Measurements from ENCODE around the gene VWF. TPM values are rescaled to one million over a fixed set of nuclear protein-coding genes. Genes with fewer than 3 reads are reported as not detected.
A peak's percentile ranks its signal among the peaks of the same experiment; 100 is the strongest.

The VWF gene
- total RNA-seq, 2 donors from 2014 or later = 20.9 to 63.2 TPM

- H3K27ac ChIP-seq = peak overlapping the region; percentile 63
- H3K4me3 ChIP-seq = no peak overlapping the region
- no peaks in the 10 kb centered on the region for H3K27me3 ChIP-seq
- no peak for DNase-seq
- no peaks in the 10 kb centered on the region for H3K4me1 ChIP-seq
- TF ChIP-seq, protein P1, sequence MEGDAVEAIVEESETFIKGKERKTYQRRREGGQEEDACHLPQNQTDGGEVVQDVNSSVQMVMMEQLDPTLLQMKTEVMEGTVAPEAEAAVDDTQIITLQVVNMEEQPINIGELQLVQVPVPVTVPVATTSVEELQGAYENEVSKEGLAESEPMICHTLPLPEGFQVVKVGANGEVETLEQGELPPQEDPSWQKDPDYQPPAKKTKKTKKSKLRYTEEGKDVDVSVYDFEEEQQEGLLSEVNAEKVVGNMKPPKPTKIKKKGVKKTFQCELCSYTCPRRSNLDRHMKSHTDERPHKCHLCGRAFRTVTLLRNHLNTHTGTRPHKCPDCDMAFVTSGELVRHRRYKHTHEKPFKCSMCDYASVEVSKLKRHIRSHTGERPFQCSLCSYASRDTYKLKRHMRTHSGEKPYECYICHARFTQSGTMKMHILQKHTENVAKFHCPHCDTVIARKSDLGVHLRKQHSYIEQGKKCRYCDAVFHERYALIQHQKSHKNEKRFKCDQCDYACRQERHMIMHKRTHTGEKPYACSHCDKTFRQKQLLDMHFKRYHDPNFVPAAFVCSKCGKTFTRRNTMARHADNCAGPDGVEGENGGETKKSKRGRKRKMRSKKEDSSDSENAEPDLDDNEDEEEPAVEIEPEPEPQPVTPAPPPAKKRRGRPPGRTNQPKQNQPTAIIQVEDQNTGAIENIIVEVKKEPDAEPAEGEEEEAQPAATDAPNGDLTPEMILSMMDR (IDR thresholded peaks at IDR 0.05) = no peak
- peak overlapping the region; percentile 28 to 50 for H3K9ac ChIP-seq (ENCODE audit: low read depth in 2 of 2, low read length in 2 of 2)
- intact Hi-C loops (cut with DNase I) = no loop called here
- H3K9me3 ChIP-seq = no peaks in the 10 kb centered on the region
- H3K36me3 ChIP-seq = no peaks in the 10 kb centered on the region
These were observed 16.4 kb upstream of the VWF start for GRCh38 chr12:6140651-6141447.

- Histone ChIP-seq H3K36me3 (no peaks in the 10 kb centered on the region), H3K4me1 (no peaks in the 10 kb centered on the region), H3K27ac (no peak overlapping the region), H3K9me3 (no peaks in the 10 kb centered on the region), H3K9ac (ENCODE audit: low read depth in 2 of 2, low read length in 2 of 2) (no peak overlapping the region), H3K27me3 (no peaks in the 10 kb centered on the region), H3K4me3 (no peak overlapping the region)
- TF ChIP-seq, protein P1 (IDR thresholded peaks at IDR 0.05) = no peak
- intact Hi-C loops (cut with DNase I) = no loop called here
- no peak for DNase-seq
These were observed 10.6 kb upstream of the VWF start for GRCh38 chr12:6135071-6135470.

- H3K27ac ChIP-seq = no peak overlapping the region
- TF ChIP-seq, protein P1 (IDR thresholded peaks at IDR 0.05) = no peak
- no peaks in the 10 kb centered on the region for H3K4me1 ChIP-seq
- H3K36me3 ChIP-seq = no peaks in the 10 kb centered on the region
- DNase-seq = no peak
- no peak overlapping the region for H3K4me3 ChIP-seq
- H3K9me3 ChIP-seq = no peaks in the 10 kb centered on the region
- intact Hi-C loops (cut with DNase I) = no loop called here
- H3K9ac ChIP-seq (ENCODE audit: low read depth in 2 of 2, low read length in 2 of 2) = no peak overlapping the region
- H3K27me3 ChIP-seq = no peaks in the 10 kb centered on the region
These were observed 9.2 kb upstream of the VWF start for GRCh38 chr12:6133642-6134041.

DNA sequence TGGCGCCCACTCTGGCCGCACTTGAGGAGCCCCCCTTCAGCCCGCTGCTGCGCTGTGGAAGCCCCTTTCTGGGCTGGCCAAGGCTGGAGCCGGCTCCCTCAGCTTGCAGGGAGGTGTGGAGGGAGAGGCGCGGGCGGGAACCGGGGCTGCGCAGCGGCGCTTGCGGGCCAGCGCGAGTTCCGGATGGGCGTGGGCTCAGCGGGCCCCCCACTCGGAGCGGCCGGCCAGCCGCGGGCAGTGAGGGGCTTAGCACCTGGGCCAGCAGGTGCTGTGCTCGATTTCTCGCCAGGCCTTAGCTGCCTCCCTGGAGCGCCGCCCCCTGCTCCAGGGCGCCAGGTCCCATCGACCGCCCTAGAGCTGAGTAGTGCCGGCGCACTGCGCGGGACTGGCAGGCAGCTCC, 8.0 kb upstream of the VWF start:
- intact Hi-C loops (cut with DNase I) = no loop called here
- Histone ChIP-seq H3K4me3 (no peak overlapping the region), H3K27ac (no peak overlapping the region), H3K36me3 (no peaks in the 10 kb centered on the region), H3K27me3 (no peaks in the 10 kb centered on the region), H3K9ac (ENCODE audit: low read depth in 2 of 2, low read length in 2 of 2) (no peak overlapping the region), H3K9me3 (no peaks in the 10 kb centered on the region), H3K4me1 (no peaks in the 10 kb centered on the region)
- TF ChIP-seq, protein P1 (IDR thresholded peaks at IDR 0.05) = no peak
- DNase-seq = no peak

GRCh38 chr12:6125310-6125608, 789 bp upstream of the VWF start:
- DNase-seq = no peak
- Histone ChIP-seq H3K27me3 (no peaks in the 10 kb centered on the region), H3K9ac (ENCODE audit: low read depth in 2 of 2, low read length in 2 of 2) (no peak overlapping the region), H3K27ac (no peak overlapping the region), H3K4me1 (no peaks in the 10 kb centered on the region), H3K9me3 (no peaks in the 10 kb centered on the region), H3K36me3 (no peaks in the 10 kb centered on the region), H3K4me3 (no peak overlapping the region)
- TF ChIP-seq, protein P1 (IDR thresholded peaks at IDR 0.05) = no peak
- intact Hi-C loops (cut with DNase I) = no loop called here

Measured in colonic mucosa (tissue), 4 donors.